Measurements from ENCODE around the gene PCBP3. TPM values are rescaled to one million over a fixed set of nuclear protein-coding genes. Genes with fewer than 3 reads are reported as not detected.
"Not testable (repeated sequence)": the region's sequence is repeated elsewhere in the genome, so short reads cannot be mapped to it uniquely, and the experiment has no call there.

PCBP3 gene
- total RNA-seq, 1 experiment from 2014 or later: not detected

DNA sequence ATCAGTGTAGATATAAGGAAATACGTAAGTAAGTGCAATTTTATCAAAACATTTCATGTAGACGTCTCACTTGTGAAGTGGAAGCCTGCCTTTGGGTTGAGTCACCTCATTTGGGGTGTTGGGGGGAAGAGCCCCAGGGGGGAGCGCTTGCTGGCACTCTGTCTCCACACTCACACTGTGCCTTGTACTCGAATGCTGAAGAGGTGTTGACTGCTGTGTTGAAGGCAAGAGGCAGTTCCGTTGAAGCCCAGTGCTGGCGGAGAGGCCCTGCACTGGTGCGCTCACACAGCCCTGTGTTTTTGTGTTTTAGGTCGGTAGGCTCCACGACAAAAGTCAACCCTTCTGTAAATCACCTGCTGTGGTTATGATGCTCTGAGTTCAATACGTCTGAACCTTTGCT lies 206.1 kb downstream of the PCBP3 start:
- POLR2A ChIA-PET: no interaction called here
- no peak for DNase-seq (ENCODE audit: low read depth, low spot score)
- TF ChIP-seq, protein P1, sequence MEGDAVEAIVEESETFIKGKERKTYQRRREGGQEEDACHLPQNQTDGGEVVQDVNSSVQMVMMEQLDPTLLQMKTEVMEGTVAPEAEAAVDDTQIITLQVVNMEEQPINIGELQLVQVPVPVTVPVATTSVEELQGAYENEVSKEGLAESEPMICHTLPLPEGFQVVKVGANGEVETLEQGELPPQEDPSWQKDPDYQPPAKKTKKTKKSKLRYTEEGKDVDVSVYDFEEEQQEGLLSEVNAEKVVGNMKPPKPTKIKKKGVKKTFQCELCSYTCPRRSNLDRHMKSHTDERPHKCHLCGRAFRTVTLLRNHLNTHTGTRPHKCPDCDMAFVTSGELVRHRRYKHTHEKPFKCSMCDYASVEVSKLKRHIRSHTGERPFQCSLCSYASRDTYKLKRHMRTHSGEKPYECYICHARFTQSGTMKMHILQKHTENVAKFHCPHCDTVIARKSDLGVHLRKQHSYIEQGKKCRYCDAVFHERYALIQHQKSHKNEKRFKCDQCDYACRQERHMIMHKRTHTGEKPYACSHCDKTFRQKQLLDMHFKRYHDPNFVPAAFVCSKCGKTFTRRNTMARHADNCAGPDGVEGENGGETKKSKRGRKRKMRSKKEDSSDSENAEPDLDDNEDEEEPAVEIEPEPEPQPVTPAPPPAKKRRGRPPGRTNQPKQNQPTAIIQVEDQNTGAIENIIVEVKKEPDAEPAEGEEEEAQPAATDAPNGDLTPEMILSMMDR (IDR thresholded peaks at IDR 0.05): no peak
- TF ChIP-seq POLR2AphosphoS5 (IDR thresholded peaks at IDR 0.05; ENCODE audit: low read depth, low read length) (no peak), SIN3A (IDR thresholded peaks at IDR 0.05; ENCODE audit: borderline replicate concordance, insufficient read depth, low read depth, low read length) (no peak), TCF7L2 (IDR thresholded peaks at IDR 0.05; ENCODE audit: low read depth, low read length) (no peak)
- TF ChIP-seq, protein P2, sequence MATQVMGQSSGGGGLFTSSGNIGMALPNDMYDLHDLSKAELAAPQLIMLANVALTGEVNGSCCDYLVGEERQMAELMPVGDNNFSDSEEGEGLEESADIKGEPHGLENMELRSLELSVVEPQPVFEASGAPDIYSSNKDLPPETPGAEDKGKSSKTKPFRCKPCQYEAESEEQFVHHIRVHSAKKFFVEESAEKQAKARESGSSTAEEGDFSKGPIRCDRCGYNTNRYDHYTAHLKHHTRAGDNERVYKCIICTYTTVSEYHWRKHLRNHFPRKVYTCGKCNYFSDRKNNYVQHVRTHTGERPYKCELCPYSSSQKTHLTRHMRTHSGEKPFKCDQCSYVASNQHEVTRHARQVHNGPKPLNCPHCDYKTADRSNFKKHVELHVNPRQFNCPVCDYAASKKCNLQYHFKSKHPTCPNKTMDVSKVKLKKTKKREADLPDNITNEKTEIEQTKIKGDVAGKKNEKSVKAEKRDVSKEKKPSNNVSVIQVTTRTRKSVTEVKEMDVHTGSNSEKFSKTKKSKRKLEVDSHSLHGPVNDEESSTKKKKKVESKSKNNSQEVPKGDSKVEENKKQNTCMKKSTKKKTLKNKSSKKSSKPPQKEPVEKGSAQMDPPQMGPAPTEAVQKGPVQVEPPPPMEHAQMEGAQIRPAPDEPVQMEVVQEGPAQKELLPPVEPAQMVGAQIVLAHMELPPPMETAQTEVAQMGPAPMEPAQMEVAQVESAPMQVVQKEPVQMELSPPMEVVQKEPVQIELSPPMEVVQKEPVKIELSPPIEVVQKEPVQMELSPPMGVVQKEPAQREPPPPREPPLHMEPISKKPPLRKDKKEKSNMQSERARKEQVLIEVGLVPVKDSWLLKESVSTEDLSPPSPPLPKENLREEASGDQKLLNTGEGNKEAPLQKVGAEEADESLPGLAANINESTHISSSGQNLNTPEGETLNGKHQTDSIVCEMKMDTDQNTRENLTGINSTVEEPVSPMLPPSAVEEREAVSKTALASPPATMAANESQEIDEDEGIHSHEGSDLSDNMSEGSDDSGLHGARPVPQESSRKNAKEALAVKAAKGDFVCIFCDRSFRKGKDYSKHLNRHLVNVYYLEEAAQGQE (IDR thresholded peaks at IDR 0.05; ENCODE audit: insufficient read depth in 1 of 2, low read depth in 2 of 2, low read length in 1 of 2): no peak
- in situ Hi-C loops (cut with HindIII; ENCODE audit: low pct_unique_long_range_greater_than_20kb, low sequenced_read_pairs) (no loop called here), intact Hi-C loops (cut with micrococcal nuclease; ENCODE audit: unreplicated experiment) (no loop called here)
- Histone ChIP-seq H3K4me1 (ENCODE audit: control insufficient read depth, insufficient read depth, low read length) (no peaks in the 10 kb centered on the region), H3K9me3 (ENCODE audit: control insufficient read depth, insufficient read depth, low read depth, low read length) (no peaks in the 10 kb centered on the region), H3K27ac (ENCODE audit: low read length) (no peak overlapping the region), H3K4me3 (ENCODE audit: low read depth in 2 of 2, low read length in 2 of 2) (no peak overlapping the region), H3K36me3 (ENCODE audit: control insufficient read depth, insufficient read depth, low read length) (no peaks in the 10 kb centered on the region), H3K27me3 (ENCODE audit: control insufficient read depth, insufficient read depth, low read length) (peaks cover 7% of the 10 kb centered on the region)
- ATAC-seq: no peak
- CTCF ChIA-PET: no interaction called here
- BruUV-seq (replicated peaks): no TSS peak

DNA sequence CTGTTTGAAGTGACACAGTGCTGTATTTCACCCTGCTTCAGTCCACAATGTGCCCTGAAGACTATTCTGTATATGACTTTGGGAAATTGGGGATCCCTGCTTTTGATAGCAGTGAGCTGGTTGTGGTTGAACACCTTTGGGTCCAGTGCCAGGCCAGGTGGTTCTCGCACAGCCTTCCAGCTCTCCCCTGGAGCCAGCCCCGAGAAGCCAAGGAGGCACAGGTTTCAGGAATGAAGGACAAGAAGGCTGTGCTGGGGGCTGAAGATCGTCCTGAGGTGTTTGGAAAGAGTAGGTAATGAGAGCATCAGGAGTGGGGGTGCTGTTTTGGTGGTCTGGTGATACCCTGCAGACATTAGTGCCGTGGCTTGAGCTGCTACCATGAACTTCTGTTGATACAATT lies 206.7 kb downstream of the PCBP3 start:
- DNase-seq (ENCODE audit: low read depth, low spot score): no peak
- in situ Hi-C loops (cut with HindIII; ENCODE audit: low pct_unique_long_range_greater_than_20kb, low sequenced_read_pairs) (no loop called here), intact Hi-C loops (cut with micrococcal nuclease; ENCODE audit: unreplicated experiment) (no loop called here)
- Histone ChIP-seq H3K27ac (ENCODE audit: low read length) (no peak overlapping the region), H3K4me1 (ENCODE audit: control insufficient read depth, insufficient read depth, low read length) (no peaks in the 10 kb centered on the region), H3K4me3 (ENCODE audit: low read depth in 2 of 2, low read length in 2 of 2) (no peak overlapping the region), H3K36me3 (ENCODE audit: control insufficient read depth, insufficient read depth, low read length) (no peaks in the 10 kb centered on the region), H3K9me3 (ENCODE audit: control insufficient read depth, insufficient read depth, low read depth, low read length) (no peaks in the 10 kb centered on the region), H3K27me3 (ENCODE audit: control insufficient read depth, insufficient read depth, low read length) (peaks cover 7% of the 10 kb centered on the region)
- POLR2A ChIA-PET: no interaction called here
- no peak for ATAC-seq
- CTCF ChIA-PET: no interaction called here
- BruUV-seq (replicated peaks): no TSS peak
- no peak for TF ChIP-seq TCF7L2 (IDR thresholded peaks at IDR 0.05; ENCODE audit: low read depth, low read length)
- TF ChIP-seq POLR2AphosphoS5 (IDR thresholded peaks at IDR 0.05; ENCODE audit: low read depth, low read length): no peak
- TF ChIP-seq, protein P1 (IDR thresholded peaks at IDR 0.05): no peak
- TF ChIP-seq, protein P2 (IDR thresholded peaks at IDR 0.05; ENCODE audit: insufficient read depth in 1 of 2, low read depth in 2 of 2, low read length in 1 of 2): no peak
- TF ChIP-seq SIN3A (IDR thresholded peaks at IDR 0.05; ENCODE audit: borderline replicate concordance, insufficient read depth, low read depth, low read length): no peak

DNA sequence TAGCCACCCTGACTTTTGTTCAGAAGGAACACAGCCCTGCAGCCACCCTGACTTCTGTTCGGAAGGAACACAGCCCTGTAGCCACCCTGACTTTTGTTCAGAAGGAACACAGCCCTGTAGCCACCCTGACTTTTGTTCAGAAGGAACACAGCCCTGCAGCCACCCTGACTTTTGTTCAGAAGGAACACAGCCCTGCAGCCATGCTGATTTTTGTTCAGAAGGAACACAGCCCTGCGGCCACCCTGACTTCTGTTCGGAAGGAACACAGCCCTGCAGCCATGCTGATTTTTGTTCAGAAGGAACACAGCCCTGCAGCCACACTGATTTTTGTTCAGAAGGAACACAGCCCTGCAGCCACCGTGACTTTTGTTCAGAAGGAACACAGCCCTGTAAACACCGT lies 208.9 kb downstream of the PCBP3 start:
- H3K9me3 ChIP-seq (ENCODE audit: control insufficient read depth, insufficient read depth, low read depth, low read length); H3K4me1 ChIP-seq (ENCODE audit: control insufficient read depth, insufficient read depth, low read length); H3K4me3 ChIP-seq (ENCODE audit: low read depth in 2 of 2, low read length in 2 of 2); DNase-seq (ENCODE audit: low read depth, low spot score); CTCF ChIA-PET; H3K27me3 ChIP-seq (ENCODE audit: control insufficient read depth, insufficient read depth, low read length); intact Hi-C loops (cut with micrococcal nuclease; ENCODE audit: unreplicated experiment); POLR2A ChIA-PET; H3K36me3 ChIP-seq (ENCODE audit: control insufficient read depth, insufficient read depth, low read length); ATAC-seq; in situ Hi-C loops (cut with HindIII; ENCODE audit: low pct_unique_long_range_greater_than_20kb, low sequenced_read_pairs); H3K27ac ChIP-seq (ENCODE audit: low read length); BruUV-seq (replicated peaks): not testable (repeated sequence)

Data from Panc1 (cell line).